CD4-positive, alpha-beta T cell treated with Interleukin-4 for 4 hours (primary cell): ENCODE data around the gene SELENOV.

Experiments
- DNase-seq: peaks from one replicate; pipeline ENCODE4 v3.0.0-alpha.2; 2020

SELENOV gene

DNA sequence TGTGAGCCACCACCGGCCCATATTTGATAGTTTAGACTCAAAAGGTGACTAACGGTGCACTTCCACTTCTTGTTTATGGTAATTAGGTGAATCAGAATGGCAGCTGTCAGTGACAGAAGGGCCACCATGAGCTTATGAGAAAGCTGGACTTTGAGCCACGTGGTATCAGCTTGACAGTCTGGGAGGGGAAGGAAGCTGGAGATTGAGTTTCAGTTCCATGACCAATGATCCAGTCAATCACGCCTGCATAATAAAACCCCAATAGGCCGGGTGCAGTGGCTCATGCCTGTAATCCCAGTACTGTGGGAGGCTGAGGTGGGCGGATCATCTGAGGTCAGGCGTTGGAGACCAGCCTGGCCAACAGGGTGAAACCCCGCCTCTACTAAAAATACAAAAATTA lies 9.6 kb downstream of the SELENOV start:
- peak; percentile 6 for DNase-seq

DNA sequence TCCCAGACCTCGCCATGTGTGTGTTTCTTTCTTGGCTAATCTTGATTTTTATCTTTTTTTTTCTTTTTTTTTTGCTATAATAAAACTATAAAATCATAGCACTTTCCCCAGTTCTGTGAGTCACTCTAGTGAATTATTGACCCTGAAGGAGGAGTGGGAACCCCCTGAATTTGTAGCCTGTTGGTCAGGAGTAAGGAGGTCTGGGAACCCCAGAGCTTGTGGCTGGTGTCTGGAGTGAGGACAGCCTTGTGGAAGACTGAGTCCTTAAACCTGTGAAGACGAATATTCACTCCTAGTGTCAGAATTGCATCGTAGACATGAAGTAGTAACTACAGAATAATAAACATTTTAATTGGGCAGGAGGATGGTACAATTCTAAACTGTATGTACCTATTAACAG lies 10.3 kb downstream of the SELENOV start:
- DNase-seq = no peak

DNA sequence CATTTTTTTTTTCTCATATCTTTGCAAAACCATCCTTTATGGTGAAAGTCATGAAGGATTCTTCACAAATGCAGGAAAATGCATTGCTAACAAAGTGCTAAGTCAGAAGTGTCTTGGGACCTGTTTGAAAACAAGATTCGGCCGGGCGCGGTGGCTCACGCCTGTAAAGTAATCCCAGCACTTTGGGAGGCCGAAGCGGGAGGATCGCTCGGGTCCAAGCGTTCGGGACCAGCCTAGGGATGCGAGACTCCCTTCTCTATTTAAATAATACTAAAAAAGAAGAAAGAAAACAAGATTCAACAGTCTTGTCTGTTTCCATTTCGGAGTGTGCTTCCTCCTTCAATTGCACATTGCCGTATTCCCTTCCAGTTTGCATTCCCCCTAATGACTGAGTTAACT lies 16.9 kb downstream of the SELENOV start:
- no peak for DNase-seq

DNA sequence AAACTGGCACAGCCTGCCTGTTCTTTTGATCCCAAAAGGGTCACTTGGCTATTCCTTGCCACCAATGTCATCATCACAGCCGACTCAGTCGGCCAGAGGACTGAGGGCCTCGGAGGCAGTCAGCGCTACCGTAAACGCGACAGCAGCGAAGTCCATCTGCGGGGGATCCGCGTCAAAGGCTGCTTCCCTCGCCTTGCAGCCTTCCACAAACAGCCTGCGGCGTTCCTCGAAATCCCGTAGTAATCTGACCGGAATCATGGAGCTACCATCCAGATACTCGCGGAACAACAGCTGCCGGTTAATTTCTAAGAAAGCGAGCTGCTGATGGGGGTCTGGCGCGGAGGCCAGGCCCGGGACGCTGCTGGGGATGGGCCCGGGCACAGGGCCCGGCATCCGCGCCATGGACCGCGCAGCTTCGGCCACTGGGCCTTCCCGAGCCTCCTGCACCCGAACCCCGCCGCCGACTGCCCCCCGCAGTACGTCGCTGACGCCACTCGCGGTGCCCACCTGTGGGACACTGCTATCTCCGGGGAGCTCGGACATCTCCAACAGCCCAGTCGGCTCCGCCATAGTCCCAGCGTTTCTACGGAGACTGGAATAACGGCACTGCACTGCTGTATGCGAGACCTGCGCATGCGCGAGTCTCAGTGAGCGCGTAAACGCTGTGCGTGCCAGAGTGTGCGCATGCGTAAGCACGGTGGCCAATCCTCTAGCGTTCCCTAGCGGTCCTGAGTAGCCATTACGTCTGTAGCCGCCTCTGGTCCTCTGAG lies 17.5 kb downstream of the SELENOV start, which contains the start of gene EID2B:
Gene EID2B, minus strand, starts transcription at position 620 of the 770 bp plus-strand sequence. Its CDS starts 50 bp downstream, at position 570.
- DNase-seq = peak; percentile 91

DNA sequence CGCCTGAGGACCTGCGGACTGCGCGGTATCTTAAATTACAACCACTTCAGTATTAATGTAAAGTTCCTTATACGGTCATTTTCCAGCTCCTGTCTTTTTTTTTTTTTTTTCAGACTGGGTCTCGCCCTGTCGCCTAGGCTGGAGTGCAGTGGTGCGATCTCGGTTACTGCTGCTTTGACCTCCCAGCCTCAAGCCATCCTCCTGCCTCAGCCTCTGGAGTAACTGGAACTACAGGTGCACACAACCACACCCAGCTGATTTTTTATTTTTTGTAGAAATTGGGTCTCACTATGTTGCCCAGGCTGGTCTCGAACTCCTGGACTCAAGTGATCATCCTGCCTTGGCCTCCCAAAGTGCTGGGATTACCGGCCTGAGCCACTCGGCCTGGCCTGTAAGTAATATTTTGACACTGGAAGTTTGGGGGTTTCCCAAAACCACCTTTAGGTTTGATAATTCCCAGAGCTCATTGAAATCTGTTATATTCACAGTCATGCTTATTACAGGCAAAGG lies 18.1 kb downstream of the SELENOV start:
- DNase-seq = no peak

DNA sequence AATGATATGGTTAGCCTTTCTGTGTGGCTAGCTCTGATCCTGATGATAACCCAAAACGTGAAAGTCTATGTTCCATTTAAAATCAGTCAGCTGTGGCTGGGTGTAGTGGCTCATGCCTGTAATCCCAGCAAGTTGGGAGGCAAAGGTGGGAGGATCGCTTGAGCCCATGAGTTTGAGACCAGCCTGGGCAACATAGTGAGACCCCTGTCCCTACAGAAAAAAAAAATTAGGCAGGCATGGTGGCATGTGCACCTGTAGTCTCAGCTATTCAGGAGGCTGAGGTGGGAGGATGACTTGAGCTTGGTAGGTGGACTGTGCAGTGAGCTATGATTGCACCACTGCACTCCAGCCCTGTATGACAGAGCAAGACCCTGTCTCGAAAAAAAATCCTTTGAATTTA lies 18.9 kb downstream of the SELENOV start:
- no peak for DNase-seq

DNA sequence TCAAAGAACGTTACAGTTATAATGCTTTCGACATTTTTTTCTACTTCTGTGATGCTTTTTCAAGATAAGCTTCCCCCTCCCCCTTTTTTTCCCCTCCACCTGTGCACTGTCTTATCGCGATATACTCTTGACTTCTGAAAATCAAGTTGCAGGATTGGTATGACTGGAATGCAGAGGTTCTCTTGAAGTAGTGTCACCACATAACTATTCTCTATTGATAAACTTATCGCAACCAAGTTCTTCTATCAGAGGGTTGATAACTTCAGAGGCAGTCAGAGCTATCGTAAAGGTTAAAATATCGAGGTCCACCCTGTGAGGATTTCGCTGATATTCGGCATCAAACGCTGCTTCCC lies 24.2 kb downstream of the SELENOV start:
- DNase-seq = no peak

DNA sequence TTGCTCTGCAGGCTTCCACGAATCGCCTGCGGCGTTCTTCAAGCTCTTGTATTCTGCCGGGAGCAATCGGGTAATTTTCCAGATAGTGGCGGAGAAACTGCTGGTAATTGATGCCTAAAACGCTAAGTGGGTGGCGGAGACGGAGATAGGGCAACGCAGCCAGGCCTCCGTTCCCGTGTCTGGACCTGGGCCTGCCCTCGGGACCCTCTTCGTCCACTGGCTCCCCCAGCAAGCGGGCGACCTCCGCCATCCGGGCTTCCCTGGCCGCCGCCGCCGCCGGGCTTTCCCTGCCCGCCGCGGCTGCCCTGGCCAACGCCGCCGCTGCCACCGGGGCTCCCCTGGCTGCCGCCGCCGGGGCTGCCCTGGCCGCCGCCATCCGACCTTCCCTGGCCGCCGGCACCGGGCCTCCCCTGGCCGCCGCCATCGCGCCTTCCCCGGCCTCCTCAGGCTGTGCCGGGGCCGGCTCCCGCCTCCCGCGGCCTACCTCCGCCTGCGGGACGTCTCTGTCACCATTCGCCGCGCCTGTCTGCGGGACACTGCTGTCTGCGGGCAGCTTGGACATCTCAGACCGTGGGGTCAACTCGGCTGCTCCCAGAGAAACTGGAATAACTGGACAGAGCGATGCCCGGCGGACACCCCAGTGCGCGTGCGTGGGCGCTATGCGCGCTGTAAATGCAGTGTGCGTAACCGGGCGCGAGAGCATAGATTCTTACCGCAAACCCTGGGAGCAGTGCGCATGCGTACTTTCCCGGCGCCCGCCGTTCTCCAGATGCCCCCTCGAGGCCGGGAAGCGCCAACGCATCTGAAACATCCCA lies 24.8 kb downstream of the SELENOV start, which contains the start of gene EID2:
Gene EID2, minus strand, starts transcription at position 644 of the 815 bp plus-strand sequence. Its CDS starts 82 bp downstream, at position 562.
- peak; percentile 92 for DNase-seq

DNA sequence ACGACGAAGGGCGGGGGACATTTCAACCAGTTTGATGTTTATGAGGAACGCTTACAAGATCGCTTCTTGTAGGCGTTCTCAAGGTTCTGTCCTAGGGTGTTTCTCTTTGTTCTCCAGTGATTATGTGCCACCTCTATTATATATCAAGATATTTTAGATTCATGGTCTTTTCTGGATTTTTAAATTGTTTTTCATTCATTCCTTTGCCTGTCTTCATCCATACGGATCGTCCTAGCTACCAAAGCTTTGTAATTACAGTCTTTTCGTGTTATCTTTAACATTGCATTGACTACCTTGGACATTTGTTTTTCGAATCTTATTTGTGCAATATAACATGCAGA lies 25.4 kb downstream of the SELENOV start:
- no peak for DNase-seq

DNA sequence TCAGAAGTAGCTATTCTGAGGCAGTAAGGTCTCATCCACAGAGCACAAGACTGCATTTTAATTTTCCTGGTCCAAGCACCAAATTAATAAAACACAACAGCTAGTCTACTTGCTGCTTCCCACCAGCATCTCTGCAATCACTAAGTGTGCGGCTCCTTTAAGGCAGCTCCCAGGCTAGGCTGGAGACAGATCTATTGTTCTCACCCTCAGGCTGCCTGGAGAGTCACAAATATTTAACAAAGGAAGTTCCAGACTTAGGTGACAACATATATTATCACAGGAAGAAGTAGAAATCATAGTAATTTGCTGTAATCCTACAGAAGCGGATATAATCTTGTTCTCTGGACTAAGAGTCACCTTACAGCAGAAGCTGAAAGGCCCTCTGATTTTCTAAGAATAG lies 27.3 kb downstream of the SELENOV start:
- no peak for DNase-seq

DNA sequence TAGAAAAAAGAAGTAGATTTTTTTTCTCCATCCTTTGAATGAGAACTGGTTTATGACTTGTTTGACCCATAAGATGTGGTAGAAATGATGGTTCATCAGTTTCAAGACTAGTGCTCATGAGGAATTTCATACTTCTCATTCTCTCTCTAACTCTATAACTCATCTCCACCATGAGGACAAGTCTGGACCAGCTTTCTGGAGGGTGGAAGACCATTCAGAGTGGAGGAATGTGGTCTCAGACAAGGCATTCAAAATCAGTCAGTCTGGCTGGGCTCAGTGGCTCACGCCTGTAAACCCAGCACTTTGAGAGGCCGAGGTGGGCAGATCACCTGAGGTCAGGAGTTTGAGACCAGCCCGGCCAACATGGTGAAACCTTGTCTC lies 28.5 kb downstream of the SELENOV start:
- DNase-seq = no peak

DNA sequence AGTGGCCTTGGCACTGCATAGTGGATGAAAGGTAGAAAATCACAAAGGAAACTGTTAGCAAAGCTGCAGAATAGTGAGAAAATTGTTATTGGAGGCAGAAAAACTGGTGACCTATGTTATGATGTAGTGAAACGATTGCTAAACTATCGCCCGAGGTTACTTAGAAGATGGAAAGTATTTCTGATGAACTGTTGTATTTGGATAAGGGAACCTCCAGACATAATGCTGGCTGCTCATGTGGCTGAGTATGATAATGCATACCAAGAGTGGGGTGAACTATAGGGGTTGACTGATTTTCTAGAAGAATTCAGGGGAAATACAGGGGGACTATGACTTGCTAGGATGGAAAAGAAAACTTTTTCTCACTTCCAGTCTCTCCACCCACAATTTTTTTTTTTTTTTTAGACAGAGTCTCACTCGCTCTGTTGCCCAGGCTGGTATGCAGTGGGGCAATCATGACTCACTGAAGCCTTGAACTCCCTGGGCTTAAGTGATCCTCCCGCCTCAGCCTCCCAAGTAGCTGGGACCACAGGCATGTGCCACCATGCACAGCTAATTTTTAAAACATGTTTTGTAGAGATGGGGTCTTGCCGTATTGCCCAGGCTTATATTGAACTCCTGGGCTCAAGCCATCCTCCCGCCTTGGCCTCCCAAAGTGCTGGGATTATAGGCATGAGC lies 29.4 kb downstream of the SELENOV start:
- peak; percentile 11 for DNase-seq

DNA sequence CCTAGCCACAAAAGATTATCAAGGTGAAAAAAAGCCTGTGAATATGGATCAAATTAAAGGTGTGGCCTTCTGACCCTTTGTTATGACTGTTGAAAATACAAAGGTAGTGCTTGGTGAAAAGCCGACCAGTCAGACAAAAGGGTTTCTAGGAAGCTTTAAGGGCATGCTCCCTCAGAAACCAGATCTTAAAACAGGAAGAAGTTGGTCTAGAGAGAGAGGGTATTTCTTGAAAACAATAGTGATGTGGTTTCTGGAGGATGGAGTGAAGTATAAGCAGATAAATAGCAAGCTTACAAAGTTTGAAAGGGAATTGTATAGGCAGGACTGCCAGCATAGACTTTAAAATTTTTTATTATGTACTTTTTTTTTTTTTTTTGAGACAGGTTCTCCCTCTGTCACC lies 30.0 kb downstream of the SELENOV start:
- DNase-seq = peak; percentile 52

DNA sequence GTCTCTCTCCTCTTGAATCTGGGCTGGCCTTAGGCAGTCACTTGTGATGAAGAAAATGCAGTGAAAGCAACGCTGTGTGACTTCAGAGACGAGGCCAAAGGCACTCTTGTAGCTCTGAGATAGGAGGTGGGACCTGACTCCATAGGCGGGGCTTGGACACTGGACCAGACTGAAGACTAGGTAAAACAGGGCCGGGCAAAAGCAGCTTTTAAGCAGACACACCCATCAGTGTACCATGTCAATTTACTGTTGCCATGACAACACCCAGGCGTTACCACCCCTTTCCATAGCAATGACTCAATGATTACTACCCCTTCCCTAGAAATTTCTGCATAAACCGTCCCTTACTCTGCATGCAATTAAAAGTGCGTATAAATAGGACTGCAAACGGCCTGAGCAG lies 31.7 kb downstream of the SELENOV start:
- peak; percentile 62 for DNase-seq

DNA sequence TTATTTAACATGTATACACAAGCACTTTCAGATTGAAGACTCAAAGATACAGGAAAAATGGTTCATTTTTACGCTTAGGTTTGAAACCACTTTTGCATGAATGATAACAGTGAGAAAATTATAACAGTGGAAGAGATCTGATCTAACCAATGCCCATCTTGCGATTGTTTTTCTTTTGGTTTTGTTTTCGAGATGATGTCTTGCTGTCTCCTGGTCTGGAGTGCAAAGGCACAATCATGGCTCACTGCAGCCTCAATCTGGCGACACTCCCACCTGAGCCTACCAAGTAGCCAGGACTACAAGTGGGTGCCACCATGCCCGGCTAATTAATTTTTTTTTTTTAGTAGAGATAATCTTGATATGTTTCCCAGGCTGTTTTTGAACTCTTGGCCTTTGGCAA lies 35.3 kb downstream of the SELENOV start:
- DNase-seq = no peak

DNA sequence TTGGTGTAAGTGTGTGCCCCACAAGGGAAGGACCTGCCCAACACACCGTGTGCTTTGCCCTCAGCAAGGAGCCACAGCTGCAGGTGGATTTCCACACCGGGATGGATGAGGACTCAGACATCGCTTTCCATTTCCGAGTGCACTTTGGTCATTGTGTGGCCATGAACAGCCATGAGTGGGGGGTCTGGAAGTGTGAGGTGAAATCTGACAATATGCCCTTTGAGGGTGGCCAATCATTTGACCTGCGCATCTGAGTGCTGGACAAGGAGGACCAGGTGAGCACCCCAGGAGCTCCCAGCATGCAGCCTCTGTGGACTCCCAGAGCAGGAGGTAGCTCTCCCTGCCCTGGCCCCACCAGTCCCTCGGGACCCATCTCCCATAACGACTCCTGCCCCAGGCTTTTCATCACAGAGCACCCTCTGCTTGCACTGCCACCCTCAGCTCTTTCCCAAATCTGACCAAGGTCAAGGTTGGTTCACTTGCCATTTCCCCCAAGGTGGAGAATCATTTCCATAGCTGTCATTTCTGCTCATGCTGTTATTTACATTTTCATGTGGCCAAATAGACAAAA lies 38.2 kb downstream of the SELENOV start:
- DNase-seq = no peak

DNA sequence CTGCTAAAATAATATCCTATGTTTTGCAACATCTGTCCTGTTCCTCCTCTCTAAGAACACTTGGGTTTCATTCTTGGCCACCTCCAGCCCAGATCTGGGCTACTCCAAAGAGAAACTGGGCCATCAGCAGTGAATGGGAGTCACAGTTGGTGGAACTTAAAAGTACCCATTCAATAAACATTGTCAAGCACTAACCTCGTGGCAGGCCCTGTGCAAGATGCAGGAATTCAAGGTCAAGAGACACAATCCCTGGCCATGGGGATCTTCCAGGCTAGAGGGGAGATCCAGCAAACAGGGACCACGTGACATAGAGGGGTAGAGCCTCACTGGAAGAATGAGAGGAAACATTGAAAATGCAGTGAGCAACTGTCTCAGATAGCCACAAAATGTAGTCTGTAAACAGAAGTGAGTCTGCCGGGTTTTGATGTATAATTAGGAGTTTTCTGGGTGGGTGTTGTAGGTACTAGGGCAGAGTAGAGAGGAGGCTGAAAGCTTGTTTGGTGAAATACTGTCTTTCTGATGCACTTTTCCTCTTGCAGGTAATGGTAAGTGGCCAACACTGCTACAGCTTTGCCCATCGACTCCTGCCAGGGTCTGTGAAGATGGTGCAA lies 39.9 kb downstream of the SELENOV start:
- DNase-seq = no peak

DNA sequence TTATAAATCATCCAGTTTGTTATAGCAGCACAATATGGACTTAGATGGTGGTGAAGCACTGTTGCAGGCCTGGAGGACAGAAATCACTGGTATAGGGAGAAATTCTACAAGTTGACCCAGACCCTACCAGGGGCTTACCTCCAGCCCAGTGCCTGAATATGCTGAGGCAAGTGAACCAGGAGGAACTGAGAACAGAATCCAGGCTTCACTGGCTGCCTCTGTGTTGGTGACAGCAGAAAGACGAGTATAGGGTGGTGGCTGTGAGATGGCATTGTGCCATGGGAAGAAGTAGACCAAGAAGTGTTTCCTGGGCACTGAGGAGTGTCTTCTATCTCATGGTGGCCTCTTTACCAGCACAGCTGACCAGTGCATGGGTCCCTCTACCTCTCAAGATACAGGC lies 40.9 kb downstream of the SELENOV start:
- DNase-seq = no peak

DNA sequence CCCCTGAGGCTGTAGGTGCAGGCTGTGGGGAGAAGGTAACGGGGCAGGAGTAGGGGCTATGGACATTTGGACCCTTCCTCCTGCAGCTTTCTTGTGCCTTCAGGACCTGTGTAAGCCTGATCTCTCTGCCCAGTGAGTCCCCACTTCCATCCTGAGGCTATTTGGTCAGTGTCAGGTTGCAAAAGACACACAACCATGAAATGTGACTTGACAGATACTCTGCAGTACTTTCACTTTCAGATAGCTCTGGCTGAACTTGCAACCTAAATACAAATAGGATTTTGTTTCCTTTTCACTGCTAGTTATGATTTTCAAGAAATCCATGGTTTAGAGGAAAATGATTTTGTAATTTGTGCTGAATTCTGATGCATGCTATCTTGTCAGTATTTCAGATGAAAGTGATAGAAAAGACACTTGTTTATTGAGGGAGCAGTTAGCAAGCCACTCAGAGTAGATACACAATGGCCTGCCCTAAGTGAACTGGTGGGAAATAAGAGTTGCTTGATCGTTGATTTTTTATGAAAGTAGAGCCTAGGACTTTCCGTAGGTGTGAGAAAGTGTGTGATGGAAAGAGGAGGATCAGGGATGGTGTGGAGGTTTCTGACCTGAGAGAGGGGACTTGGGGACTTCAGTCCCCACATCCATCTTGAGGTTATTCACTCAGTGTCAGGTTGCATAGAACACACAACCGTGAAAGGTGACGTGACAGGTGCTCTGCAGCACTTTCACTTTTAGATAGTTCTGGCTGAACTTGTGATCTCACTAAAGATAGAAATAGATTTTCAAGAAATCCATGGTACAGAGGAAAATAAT lies 43.1 kb downstream of the SELENOV start:
- peak; percentile 28 for DNase-seq

DNA sequence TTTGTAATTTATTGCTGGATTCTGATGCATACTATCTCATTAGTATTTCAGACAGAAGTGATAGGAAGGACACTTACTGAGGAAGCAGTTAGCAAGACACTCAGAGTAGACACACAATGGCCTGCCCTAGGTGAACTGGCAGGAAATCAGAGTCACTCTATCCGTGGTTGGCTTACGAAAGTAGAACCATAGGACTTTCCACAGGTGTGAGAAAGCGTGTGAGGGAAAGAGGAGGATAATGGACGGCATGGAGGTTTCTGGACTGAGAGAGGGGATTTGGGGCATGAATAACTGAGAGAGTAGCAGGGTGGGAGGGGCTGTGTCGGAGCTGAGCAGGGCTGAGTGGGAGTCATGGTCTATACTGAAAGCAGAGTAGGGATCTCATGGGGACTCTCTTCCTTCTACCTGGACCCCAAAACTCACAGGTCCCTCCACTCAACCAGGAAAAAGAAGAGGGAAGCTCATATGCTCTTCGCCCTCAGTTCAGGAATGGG lies 43.7 kb downstream of the SELENOV start:
- peak; percentile 41 for DNase-seq

DNA sequence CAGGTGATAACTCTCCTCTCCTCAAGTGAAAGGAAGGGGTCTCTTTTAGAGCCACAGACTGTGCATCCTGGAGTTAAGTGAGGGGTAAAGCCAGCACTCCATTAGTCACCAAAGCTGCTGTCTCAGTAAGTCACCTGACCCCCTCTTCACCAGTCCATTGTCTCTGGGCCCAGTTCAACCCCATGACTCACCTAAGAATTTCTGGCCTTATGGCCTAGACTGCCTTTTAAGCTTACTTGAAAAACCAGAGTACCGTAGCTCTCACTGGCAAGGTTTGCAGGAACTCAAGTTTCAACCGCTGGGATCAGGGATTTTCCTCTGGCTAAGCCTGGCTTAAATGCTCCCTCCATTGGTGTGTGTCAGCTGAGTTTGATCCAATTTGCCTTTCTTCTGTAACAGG lies 48.5 kb downstream of the SELENOV start:
- no peak for DNase-seq

DNA sequence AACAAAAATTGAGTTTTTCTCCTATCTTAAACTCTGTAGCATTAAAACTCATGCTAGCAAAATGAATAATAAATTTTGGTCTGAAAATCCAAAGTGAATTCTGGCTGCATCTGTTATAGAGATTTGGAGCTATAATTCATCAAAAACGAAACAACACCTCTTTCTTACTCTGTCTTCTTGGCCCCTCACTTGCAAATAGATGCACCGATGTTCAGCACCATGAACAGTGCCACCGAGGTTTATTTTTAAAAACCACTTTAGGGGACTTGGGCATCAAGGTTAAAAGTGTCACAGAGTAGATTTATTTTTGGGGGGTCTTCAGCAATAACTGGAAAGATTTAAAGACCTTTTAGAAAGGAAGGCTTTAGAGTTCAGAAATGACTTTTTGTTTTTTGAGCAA lies 51.1 kb downstream of the SELENOV start:
- no peak for DNase-seq
